Endothelial cell of umbilical vein (primary cell): ENCODE results near the gene TGM4. TPM values are rescaled to one million over a fixed set of nuclear protein-coding genes. Genes with fewer than 3 reads are reported as not detected.

Experiments
- BruUV-seq: library from RNA; stranded (reverse); fragments of 400-500 nt; replicated peaks from 2 replicates; lab custom pipeline; 2021; lab: Mats Ljungman, UMichigan
- CTCF ChIA-PET: fragments of 300-600, 350-600 bp; sonication (Branson Sonifier 250); formaldehyde crosslinking; loops from one replicate; lab custom pipeline; 2021; ENCODE audit warnings: antibody characterized with exemption, inconsistent platforms; lab: Charles Lee
- POLR2A ChIA-PET: fragments of 300-600, 350-600 bp; sonication (Branson Sonifier 250); formaldehyde crosslinking; loops from one replicate; lab custom pipeline; 2021; ENCODE audit warnings: antibody characterized with exemption, inconsistent platforms; lab: Charles Lee
- DNase-seq: peaks from one replicate; pipeline ENCODE4 v3.0.0-alpha.2; 2011; ENCODE audit warnings: low read depth, low spot score
- FAIRE-seq: peaks from 2 replicates; lab custom pipeline; 2011; peaks lifted over from hg19 to GRCh38; lab: Jason Lieb, UNC
- H2AFZ ChIP-seq: 2 replicates; pipeline ENCODE4 v1.6.0; 2012; ENCODE audit warnings: low read depth, low read length, control low read depth, inconsistent platforms
- H3K27ac ChIP-seq: 2 replicates; pipeline ENCODE4 v1.5.1; 2011; ENCODE audit warnings: low read depth, mild to moderate bottlenecking, control low read depth, low read length, moderate library complexity; ENCODE audit not compliant: insufficient read depth
- H3K27me3 ChIP-seq, 2 experiments: 2 replicates each; pipeline versions ENCODE4 v1.6.0 to v1.6.1; 2011; ENCODE audit warnings: low read length in 2 of 2, mixed read lengths in 1 of 2; ENCODE audit not compliant: control insufficient read depth in 2 of 2, insufficient read depth in 2 of 2
- H3K36me3 ChIP-seq, 2 experiments: 2 replicates in 1 of 2; 3 replicates in 1 of 2; pipeline ENCODE4 v1.5.1; 2011; ENCODE audit warnings: low read length in 2 of 2, mild to moderate bottlenecking in 1 of 2, moderate library complexity in 1 of 2; ENCODE audit not compliant: control insufficient read depth in 2 of 2, insufficient read depth in 2 of 2; ENCODE audit errors: extremely low read depth in 1 of 2
- H3K4me1 ChIP-seq: 3 replicates; pipeline ENCODE4 v1.5.1; 2011; ENCODE audit warnings: mild to moderate bottlenecking, low read length; ENCODE audit not compliant: control insufficient read depth, insufficient read depth; ENCODE audit errors: extremely low read depth
- H3K4me2 ChIP-seq: 2 replicates; pipeline ENCODE4 v1.6.1; 2011; ENCODE audit warnings: low read length, control low read depth, mixed read lengths; ENCODE audit not compliant: insufficient read depth
- H3K4me3 ChIP-seq, 3 experiments: fragments of 200-600 bp in 1 of 3; sonication (generic), shearing (Covaris generic) in 1 of 3; replicated peaks in 1 of 3; 2 replicates each; pipeline ENCODE4 v1.5.1; 2011 to 2016; ENCODE audit warnings: control low read depth in 3 of 3, low read length in 3 of 3, mild to moderate bottlenecking in 2 of 3, inconsistent platforms in 1 of 3, low read depth in 1 of 3, moderate library complexity in 1 of 3; ENCODE audit not compliant: insufficient read depth in 1 of 3
- H3K79me2 ChIP-seq: 2 replicates; pipeline ENCODE4 v1.6.0; 2012; ENCODE audit warnings: low read length, inconsistent platforms; ENCODE audit not compliant: control insufficient read depth, insufficient read depth
- H3K9ac ChIP-seq: replicated peaks from 2 replicates; pipeline ENCODE3; 2011; ENCODE audit warnings: low read length, control low read depth; ENCODE audit not compliant: insufficient read depth; ENCODE audit errors: extremely low read depth
- H3K9me1 ChIP-seq: replicated peaks from 3 replicates; pipeline ENCODE4 v1.6.0; 2011; ENCODE audit warnings: mild to moderate bottlenecking, low read length; ENCODE audit not compliant: control insufficient read depth, insufficient read depth; ENCODE audit errors: extremely low read depth
- H3K9me3 ChIP-seq: replicated peaks from 2 replicates; pipeline ENCODE4 v1.5.1; 2012; ENCODE audit warnings: low read length, inconsistent platforms; ENCODE audit not compliant: control insufficient read depth, insufficient read depth
- H4K20me1 ChIP-seq: replicated peaks from 2 replicates; pipeline ENCODE3; 2011; ENCODE audit warnings: mild to moderate bottlenecking, low read length; ENCODE audit not compliant: control insufficient read depth, insufficient read depth; ENCODE audit errors: extremely low read depth
- EZH2 ChIP-seq: IDR thresholded peaks from 2 replicates; pipeline ENCODE4 v1.6.1; 2012; ENCODE audit warnings: borderline replicate concordance, low read depth, mild to moderate bottlenecking, moderate library complexity, low read length, inconsistent platforms; ENCODE audit not compliant: severe bottlenecking
- FOS ChIP-seq: IDR thresholded peaks from 2 replicates; pipeline ENCODE4 v1.6.1; 2011; ENCODE audit warnings: mild to moderate bottlenecking, low read length, moderate library complexity, borderline replicate concordance; ENCODE audit not compliant: insufficient read depth
- GATA2 ChIP-seq: IDR thresholded peaks from 2 replicates; pipeline ENCODE4 v1.7.0; 2011; ENCODE audit warnings: low read depth, mild to moderate bottlenecking, moderate library complexity, mixed read lengths, low read length; ENCODE audit not compliant: insufficient read length, insufficient read depth
- JUN ChIP-seq: IDR thresholded peaks from 2 replicates; pipeline ENCODE4 v1.6.1; 2011; ENCODE audit warnings: borderline replicate concordance, low read depth; ENCODE audit not compliant: insufficient read length, insufficient read depth
- MAX ChIP-seq: IDR thresholded peaks from 2 replicates; pipeline ENCODE4 v1.6.1; 2011; ENCODE audit not compliant: insufficient read depth, insufficient read length
- MYC ChIP-seq: IDR thresholded peaks from one replicate; pipeline ENCODE4 v1.6.1; 2011; ENCODE audit warnings: mild to moderate bottlenecking, low read depth, low read length
- POLR2A ChIP-seq: IDR thresholded peaks from 2 replicates; pipeline ENCODE4 v1.6.1; 2012; ENCODE audit warnings: low read depth, mild to moderate bottlenecking, control low read depth, low read length
- POLR2AphosphoS5 ChIP-seq: IDR thresholded peaks from 2 replicates; pipeline ENCODE4 v1.6.1; 2012; ENCODE audit warnings: low read depth, mild to moderate bottlenecking, control low read depth, low read length, moderate library complexity; ENCODE audit not compliant: insufficient read depth
- dilution Hi-C: fragments of 300-500 bp; cut with MboI; formaldehyde crosslinking; loops from one replicate; pipeline ENCODE4 v1.15.0; 2019; ENCODE audit warnings: low sequenced_read_pairs; ENCODE audit not compliant: extremely low pct_ligation_motif_present
- intact Hi-C: fragments of 100-400 bp; cut with micrococcal nuclease; formaldehyde crosslinking; loops from one replicate; pipeline ENCODE4 v1.10.0; 2022
- polyA plus RNA-seq, 4 experiments: library from polyadenylated mRNA; depleted of rRNA in 3 of 4; stranded (reverse) in 3 of 4; unstranded in 1 of 4; fragments of >200 nt; gene quantifications; 2 replicates each; pipeline versions ENCODE4 v1.2.1 to v1.2.3, GENCODE V29; 2011 to 2012; ENCODE audit warnings: missing spikeins in 1 of 4
- total RNA-seq: library from RNA; stranded (reverse); gene quantifications from 2 replicates; pipeline ENCODE4 v1.2.3, GENCODE V29; 2021
- TF ChIP-seq, protein P1 (sequence below), 2 donors: IDR thresholded peaks; 1 replicate in 1 of 2; 2 replicates in 1 of 2; pipeline ENCODE4 v1.5.1; 2011; ENCODE audit warnings: low read length in 2 of 2, mild to moderate bottlenecking in 2 of 2, moderate library complexity in 2 of 2, control low read depth in 1 of 2, inconsistent platforms in 1 of 2, low read depth in 1 of 2; ENCODE audit not compliant: insufficient read depth in 1 of 2; ENCODE audit errors: extremely low read depth in 1 of 2

The TGM4 gene
- total and polyA plus RNA-seq, 2 donors (not counting 3 experiments of a cell fraction or from before 2014, with no cell fraction given): 0.11 to 0.24 TPM

DNA sequence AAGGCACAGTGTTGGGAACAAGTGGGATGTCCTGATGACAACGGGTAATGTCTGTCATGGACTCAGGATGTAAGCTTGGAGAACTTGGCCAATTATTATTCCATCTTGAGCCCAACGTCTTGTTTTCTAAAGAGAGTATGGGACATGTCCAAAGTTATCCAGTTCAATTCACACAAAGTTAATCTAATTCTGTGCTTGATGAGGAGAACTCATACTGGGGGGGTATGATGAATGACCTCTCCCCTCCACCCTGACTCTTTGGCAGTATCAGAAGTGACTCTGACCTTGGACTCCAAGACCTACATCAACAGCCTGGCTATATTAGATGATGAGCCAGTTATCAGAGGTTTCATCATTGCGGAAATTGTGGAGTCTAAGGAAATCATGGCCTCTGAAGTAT is 36.3 kb downstream of the TGM4 start:
- H3K79me2 ChIP-seq: no peaks in the 10 kb centered on the region
- H3K4me3 ChIP-seq: no peak overlapping the region
- H3K9me3 ChIP-seq: no peaks in the 10 kb centered on the region
- H3K27ac ChIP-seq: no peak overlapping the region
- no peak overlapping the region for H3K4me2 ChIP-seq
- H3K9me1 ChIP-seq: no peaks in the 10 kb centered on the region
- H3K4me1 ChIP-seq: peaks cover 3% of the 10 kb centered on the region
- peaks cover 0 to 10% of the 10 kb centered on the region in 2 experiments for H3K27me3 ChIP-seq
- TF ChIP-seq, protein P1, sequence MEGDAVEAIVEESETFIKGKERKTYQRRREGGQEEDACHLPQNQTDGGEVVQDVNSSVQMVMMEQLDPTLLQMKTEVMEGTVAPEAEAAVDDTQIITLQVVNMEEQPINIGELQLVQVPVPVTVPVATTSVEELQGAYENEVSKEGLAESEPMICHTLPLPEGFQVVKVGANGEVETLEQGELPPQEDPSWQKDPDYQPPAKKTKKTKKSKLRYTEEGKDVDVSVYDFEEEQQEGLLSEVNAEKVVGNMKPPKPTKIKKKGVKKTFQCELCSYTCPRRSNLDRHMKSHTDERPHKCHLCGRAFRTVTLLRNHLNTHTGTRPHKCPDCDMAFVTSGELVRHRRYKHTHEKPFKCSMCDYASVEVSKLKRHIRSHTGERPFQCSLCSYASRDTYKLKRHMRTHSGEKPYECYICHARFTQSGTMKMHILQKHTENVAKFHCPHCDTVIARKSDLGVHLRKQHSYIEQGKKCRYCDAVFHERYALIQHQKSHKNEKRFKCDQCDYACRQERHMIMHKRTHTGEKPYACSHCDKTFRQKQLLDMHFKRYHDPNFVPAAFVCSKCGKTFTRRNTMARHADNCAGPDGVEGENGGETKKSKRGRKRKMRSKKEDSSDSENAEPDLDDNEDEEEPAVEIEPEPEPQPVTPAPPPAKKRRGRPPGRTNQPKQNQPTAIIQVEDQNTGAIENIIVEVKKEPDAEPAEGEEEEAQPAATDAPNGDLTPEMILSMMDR (IDR thresholded peaks at IDR 0.05; ENCODE audit: extremely low read depth in 1 of 2, insufficient read depth in 1 of 2, low read depth in 1 of 2, low read length in 2 of 2): no peak
- TF ChIP-seq MAX (no peak), JUN (no peak), EZH2 (no peak), POLR2A (no peak), MYC (no peak), POLR2AphosphoS5 (no peak), FOS (no peak), GATA2 (no peak)
- no peaks in the 10 kb centered on the region for H4K20me1 ChIP-seq
- CTCF ChIA-PET: no interaction called here
- intact Hi-C loops (loop anchor here (5.0 kb wide), 1 partner anchor 103 kb away; no protein-coding TSS in a partner anchor), dilution Hi-C loops (no loop called here)
- H3K36me3 ChIP-seq: no peaks in the 10 kb centered on the region
- DNase-seq (no peak), FAIRE-seq (no peak)
- H3K9ac ChIP-seq: no peak overlapping the region
- BruUV-seq: no TSS peak
- POLR2A ChIA-PET: no interaction called here
- H2AFZ ChIP-seq: no peak overlapping the region
